Measurements from ENCODE around the gene NKIRAS2.

DNA sequence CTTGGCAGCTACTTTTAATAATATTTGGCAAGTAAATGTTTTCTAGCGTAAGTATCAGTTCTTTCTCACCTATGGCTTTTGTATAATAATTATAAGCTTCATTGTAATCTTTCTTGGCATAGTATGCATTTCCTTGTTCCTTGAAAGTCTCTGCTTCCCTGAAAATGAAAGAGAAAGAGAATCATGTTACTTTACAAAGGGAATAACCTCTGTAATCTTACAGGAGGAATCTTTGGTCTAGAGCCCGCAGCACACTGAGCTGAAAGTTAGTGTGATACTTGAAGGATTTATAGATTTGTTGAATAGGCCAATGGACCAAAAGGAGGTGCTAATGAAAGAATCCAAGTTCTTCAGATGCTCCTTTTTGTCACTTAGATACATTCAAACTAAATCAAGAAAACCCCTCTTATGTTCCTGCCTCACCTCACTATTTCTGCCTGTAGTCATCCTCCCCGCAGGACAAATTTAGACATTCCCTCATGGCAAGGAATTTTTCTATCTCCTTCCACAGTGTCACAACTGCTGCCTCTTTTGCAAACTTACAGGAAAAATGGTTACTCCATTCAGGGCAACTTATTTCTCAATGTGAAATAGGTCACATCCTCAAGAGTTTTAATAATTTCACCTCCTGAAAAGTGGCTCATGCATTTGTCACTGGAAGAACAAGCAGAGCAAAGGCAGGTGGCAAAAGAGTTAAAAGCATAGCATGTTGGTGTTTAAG lies 19.3 kb upstream of the NKIRAS2 start:
- TF ChIP-seq, protein P1, sequence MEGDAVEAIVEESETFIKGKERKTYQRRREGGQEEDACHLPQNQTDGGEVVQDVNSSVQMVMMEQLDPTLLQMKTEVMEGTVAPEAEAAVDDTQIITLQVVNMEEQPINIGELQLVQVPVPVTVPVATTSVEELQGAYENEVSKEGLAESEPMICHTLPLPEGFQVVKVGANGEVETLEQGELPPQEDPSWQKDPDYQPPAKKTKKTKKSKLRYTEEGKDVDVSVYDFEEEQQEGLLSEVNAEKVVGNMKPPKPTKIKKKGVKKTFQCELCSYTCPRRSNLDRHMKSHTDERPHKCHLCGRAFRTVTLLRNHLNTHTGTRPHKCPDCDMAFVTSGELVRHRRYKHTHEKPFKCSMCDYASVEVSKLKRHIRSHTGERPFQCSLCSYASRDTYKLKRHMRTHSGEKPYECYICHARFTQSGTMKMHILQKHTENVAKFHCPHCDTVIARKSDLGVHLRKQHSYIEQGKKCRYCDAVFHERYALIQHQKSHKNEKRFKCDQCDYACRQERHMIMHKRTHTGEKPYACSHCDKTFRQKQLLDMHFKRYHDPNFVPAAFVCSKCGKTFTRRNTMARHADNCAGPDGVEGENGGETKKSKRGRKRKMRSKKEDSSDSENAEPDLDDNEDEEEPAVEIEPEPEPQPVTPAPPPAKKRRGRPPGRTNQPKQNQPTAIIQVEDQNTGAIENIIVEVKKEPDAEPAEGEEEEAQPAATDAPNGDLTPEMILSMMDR (IDR thresholded peaks at IDR 0.05; ENCODE audit: insufficient read depth, low read length, poor library complexity, severe bottlenecking): no peak
- TF ChIP-seq EZH2phosphoT487 (conservative IDR thresholded peaks at IDR 0.05; ENCODE audit: low read length): no peak

All from SU-DHL-6 (cell line).